Progenitor cell of endocrine pancreas (in vitro differentiated cells): ENCODE measurements around the gene ANKS4B. TPM values are rescaled to one million over a fixed set of nuclear protein-coding genes. Genes with fewer than 3 reads are reported as not detected.
A peak's percentile ranks its signal among the peaks of the same experiment; 100 is the strongest.
"Not testable (repeated sequence)": the region's sequence is repeated elsewhere in the genome, so short reads cannot be mapped to it uniquely, and the experiment has no call there.

Source experiments
- DNase-seq: peaks from one replicate; pipeline ENCODE4 v3.0.0; 2021; ENCODE audit warnings: low spot score; ENCODE audit not compliant: unreplicated experiment
- H3K27ac Mint-ChIP-seq: 2 replicates; pipeline ENCODE4 v1.8.0; 2021; ENCODE audit warnings: mild to moderate bottlenecking, moderate library complexity, mixed read lengths
- H3K27me3 Mint-ChIP-seq: 2 replicates; pipeline ENCODE4 v1.8.0; 2021; ENCODE audit warnings: mixed read lengths
- H3K36me3 Mint-ChIP-seq: 2 replicates; pipeline ENCODE4 v1.8.0; 2022; ENCODE audit warnings: mixed read lengths; ENCODE audit not compliant: insufficient read depth
- H3K4me1 Mint-ChIP-seq: 2 replicates; pipeline ENCODE4 v1.8.0; 2021; ENCODE audit warnings: low read depth, mixed read lengths
- H3K4me3 Mint-ChIP-seq: 2 replicates; pipeline ENCODE4 v1.8.0; 2021; ENCODE audit warnings: low read depth, mild to moderate bottlenecking, moderate library complexity, mixed read lengths
- H3K9me3 Mint-ChIP-seq: 2 replicates; pipeline ENCODE4 v1.8.0; 2021; ENCODE audit warnings: low read depth, mixed read lengths
- CTCF ChIP-seq: fragments of 200-600 bp; sonication (generic); IDR thresholded peaks from one replicate; pipeline ENCODE4 v1.5.0; 2021; ENCODE audit warnings: antibody characterized with exemption, mild to moderate bottlenecking; ENCODE audit not compliant: unreplicated experiment
- total RNA-seq: library from RNA; stranded (reverse); gene quantifications from 2 replicates; pipeline ENCODE4 v1.2.1, GENCODE V29; 2021

ANKS4B gene
- total RNA-seq, 1 donor from 2014 or later = 4.6 TPM

DNA sequence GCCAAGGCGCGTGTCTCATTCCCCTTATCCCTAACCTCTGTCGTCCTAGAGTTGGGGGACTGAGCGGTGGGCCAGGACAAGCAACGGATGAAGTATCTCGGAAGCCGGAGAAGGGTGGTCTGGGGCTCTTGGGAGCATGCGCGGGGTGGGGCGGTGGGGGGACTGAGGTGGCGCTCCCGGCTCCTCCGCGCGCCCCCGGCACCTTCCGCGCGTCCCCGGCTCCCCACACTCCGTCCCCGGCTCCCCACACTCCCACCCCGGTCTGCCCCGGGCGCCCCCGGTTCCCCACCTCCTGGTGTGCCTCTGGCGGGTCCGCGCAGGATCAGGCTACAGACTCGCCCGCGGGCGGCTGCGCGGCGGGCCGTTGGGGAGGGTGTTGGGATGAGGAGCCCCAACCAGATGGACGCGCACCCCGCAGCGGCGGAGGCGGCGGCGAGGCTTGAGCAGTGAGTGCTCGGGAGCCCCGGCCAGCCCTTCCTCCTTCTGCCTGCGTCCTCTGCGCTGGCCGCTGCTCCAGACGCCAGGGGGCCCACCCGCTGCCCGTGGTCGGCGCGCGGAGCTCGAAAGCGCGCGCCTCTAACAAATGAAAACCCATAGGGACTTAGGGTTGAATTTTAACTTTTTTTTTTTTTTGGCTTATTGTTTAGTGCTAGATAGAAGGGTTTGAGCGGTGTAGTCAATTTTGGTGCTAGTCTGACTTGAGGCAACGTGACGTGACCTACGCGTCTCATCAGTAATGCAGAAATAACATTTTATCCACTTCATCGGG, 50.2 kb downstream of the ANKS4B start:
- peak; percentile 62 for DNase-seq
- no peaks in the 10 kb centered on the region for H3K36me3 Mint-ChIP-seq
- H3K27ac Mint-ChIP-seq = no peak overlapping the region
- H3K9me3 Mint-ChIP-seq = peaks cover 4% of the 10 kb centered on the region
- peak overlapping the region; percentile 80 for H3K4me3 Mint-ChIP-seq
- peaks cover 19% of the 10 kb centered on the region for H3K27me3 Mint-ChIP-seq
- TF ChIP-seq CTCF = peak; percentile 65
- peaks cover under 1% of the 10 kb centered on the region for H3K4me1 Mint-ChIP-seq

- Mint-ChIP-seq H3K4me3 (peak overlapping the region; percentile 80), H3K27me3 (peaks cover 12% of the 10 kb centered on the region), H3K4me1 (no peaks in the 10 kb centered on the region), H3K9me3 (peaks cover 4% of the 10 kb centered on the region), H3K27ac (peak overlapping the region; percentile 7), H3K36me3 (no peaks in the 10 kb centered on the region)
- no peak for TF ChIP-seq CTCF
- no peak for DNase-seq
Observed at GRCh38 chr16:21284414-21284813, 50.9 kb downstream of the ANKS4B start.

DNA sequence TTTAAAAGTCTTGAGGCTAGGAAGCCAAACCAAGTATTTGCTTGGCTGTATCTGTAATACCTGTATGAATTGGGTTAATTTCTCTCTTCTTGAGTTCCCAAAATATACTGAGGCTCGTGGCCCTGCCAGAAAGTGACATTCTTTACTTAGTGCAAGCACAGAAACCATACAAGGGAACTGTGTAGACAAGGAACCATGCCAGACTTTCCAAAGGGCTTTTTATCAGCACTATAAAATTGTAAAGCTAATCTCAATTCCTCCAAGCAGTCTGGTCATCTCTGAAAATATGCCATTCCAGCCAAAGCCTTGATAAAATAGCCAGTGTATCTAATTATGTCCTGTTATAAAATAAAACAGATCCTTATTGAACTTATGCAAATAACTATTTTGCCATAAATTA, 51.8 kb downstream of the ANKS4B start:
- Mint-ChIP-seq H3K27ac (no peak overlapping the region), H3K9me3 (peaks cover 4% of the 10 kb centered on the region), H3K27me3 (peaks cover 8% of the 10 kb centered on the region), H3K4me1 (no peaks in the 10 kb centered on the region), H3K36me3 (no peaks in the 10 kb centered on the region), H3K4me3 (no peak overlapping the region)
- DNase-seq = no peak
- TF ChIP-seq CTCF = no peak

DNA sequence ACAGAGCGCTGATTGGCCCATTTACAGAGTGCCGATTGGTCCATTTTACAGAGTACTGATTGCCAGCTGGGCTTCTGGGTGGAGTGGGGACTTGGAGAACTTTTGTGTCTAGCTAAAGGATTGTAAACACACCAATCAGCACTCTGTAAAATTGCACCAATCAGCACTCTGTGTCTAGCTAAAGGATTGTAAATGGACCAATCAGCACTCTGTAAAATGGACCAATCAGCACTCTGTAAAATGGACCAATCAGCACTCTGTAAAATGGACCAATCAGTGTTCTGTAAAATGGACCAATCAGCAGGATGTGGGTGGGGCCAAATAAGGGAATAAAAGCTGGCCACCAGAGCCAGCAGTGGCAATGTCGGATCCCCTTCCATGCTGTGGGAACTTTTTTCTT, 56.3 kb downstream of the ANKS4B start:
- not testable (repeated sequence) for DNase-seq, H3K36me3 Mint-ChIP-seq, H3K27ac Mint-ChIP-seq, H3K4me3 Mint-ChIP-seq, H3K4me1 Mint-ChIP-seq, H3K9me3 Mint-ChIP-seq
- peaks cover 34% of the 10 kb centered on the region for H3K27me3 Mint-ChIP-seq

- TF ChIP-seq CTCF = peak; percentile 76
- H3K27ac Mint-ChIP-seq = peak overlapping the region; percentile 83
- H3K4me3 Mint-ChIP-seq = peak overlapping the region; percentile 92
- H3K9me3 Mint-ChIP-seq = no peaks in the 10 kb centered on the region
- H3K4me1 Mint-ChIP-seq = peaks cover 9% of the 10 kb centered on the region
- DNase-seq = peak; percentile 72
- H3K36me3 Mint-ChIP-seq = no peaks in the 10 kb centered on the region
- H3K27me3 Mint-ChIP-seq = peaks cover 31% of the 10 kb centered on the region
Observed at GRCh38 chr16:21300309-21301167, 67.0 kb downstream of the ANKS4B start.
